HG03460 (cell line): Measurements from ENCODE around the gene COL20A1.
"Not testable (repeated sequence)": the region's sequence is repeated elsewhere in the genome, so short reads cannot be mapped to it uniquely, and the experiment has no call there.

Experiments used
- ATAC-seq: cut with Tn5 transposase; IDR thresholded peaks from one replicate; pipeline ENCODE4 v1.9.1; 2021; ENCODE audit not compliant: unreplicated experiment

COL20A1 gene

DNA sequence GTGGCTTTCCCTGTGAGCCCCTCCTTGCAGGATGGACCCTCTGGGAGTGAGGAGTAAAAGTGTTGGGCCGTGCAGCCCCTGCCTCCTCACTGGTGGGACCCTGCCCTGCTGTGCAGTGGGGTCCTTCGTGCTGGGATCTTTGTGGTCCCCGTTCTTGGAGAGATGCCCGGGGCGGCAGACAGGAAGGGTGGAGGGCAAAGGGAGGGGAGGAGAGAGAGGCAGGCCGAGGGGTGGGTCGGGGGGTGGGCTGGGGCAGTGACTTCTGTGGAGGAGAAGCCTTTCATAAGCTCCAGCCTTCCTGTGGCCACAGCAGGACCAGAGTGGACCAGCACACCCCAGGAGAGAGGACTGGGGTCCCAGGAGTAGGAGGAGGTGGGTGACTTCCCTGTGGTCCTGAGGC, at the start of gene COL20A1:
Gene COL20A1 (plus strand): TSS at position 283 of the 400 bp plus-strand sequence. CDS start 1,922 bp downstream, outside the sequence.
- ATAC-seq, result no peak

DNA sequence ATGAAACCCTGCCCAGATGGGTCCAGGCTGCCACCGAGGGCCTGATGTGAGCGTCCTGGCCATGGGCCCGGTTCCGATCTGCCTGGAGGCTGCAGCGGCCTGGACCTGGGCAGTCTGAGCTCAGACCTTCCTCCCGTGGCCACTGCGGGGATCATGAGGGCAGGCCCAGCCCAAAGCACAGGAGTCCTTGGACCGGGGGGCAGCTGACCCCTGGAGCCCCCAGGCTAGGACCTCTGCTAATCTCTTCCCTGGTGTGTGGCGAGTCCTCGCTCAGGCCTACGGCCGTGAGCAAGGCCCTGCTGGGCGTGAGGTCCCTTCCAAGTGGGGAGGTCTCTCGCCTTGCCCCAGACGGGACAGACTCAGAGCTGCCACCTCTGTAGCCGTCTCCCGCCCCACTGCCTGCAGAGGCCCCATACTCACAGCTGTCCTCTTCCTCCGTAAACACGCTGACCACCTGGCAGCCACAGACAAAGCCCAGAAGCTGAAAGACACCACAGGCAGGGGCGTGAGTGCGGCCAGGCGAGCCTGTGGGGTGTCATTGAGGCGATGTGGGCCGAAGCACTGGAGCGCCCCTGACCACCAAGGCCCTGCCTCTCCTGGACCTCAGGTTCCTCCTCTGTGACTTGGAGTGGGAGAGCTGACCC, 49.3 kb upstream of the COL20A1 start:
- ATAC-seq, result no peak

DNA sequence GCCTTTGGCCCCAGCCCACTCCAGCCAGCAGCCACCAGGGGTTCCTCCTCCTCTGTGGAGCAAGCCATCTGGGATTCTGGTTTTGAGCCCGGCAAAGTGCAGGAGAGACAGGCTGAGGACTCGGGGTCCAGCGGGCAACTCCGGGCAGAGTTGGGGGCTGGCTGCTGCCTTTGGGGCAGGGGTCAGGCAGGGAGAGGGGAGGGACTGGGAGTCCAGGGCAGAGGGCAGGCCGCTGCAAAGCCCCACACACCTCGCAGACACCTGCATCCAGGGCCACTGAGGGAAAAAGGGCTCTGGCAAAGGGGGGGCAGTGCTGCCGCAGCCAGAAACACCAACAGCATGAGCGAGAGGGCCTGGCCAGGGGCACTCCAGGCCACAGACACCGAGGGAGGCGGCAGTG, 48.5 kb upstream of the COL20A1 start:
- no peak for ATAC-seq

DNA sequence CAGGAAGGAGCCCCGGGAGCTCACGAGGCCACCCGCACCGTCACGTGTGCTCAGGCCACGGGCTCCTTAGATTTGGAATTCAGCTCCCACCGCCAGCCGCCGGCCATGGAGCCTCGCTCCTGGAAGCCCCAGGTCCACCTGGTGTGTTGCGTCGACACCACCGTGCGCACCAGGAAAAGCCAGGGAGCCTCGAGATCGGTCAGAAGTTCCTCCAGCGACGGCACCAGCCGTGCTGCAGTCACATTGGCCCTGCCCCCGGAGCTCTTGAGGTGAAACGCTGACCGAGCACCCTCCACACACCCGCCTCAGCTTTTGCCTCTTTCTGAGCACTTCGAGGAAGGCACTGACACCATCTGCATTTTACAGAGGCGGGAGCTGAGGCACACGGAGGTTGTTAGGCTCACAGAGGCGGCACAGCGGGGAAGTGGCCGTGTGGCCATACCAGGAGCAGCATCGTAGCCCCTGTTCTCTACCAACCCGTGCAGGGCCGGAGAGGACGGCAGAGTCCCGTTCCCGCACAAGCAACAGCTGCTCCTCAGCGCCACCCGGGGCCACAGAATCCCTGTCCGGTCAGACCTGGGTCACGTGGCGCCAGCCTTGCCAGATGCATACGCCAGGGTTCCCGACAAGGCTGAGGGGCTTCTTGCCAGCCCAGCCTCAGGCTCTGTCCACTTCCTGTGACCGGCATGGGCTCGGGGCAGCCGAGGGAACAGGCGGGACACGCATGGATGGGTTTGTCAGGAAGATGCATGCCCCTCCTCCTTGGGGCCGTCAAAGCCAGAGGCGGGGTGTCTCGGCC, 46.3 kb upstream of the COL20A1 start:
- ATAC-seq, result no peak

DNA sequence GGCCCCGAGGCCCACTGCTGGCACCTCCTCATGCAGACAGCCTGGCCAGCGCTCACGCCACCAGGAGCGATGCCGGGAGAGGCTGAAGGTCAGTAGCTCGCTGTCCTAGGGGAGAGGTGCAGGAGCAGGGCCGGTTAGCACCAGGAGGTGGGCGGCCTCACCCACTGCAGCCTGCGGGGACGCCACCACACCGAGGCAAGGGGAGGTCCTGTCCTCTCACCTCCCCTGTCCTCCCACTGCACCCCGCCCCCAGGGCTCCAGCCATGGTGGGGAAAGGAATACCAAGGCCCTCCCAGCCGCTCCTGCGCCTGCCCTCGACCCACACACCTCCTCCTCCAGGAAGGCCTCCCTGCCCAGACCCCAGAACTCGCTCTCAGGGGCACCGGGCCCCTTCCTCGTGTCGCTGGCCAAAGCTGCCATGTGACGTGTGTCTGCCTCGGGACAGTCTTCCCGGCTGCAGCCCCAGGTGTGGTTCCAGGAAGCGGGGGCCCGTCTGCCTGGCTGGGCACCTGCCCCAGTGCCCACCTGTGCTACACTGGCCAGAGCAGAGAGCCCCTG, 45.2 kb upstream of the COL20A1 start:
- ATAC-seq, result no peak

DNA sequence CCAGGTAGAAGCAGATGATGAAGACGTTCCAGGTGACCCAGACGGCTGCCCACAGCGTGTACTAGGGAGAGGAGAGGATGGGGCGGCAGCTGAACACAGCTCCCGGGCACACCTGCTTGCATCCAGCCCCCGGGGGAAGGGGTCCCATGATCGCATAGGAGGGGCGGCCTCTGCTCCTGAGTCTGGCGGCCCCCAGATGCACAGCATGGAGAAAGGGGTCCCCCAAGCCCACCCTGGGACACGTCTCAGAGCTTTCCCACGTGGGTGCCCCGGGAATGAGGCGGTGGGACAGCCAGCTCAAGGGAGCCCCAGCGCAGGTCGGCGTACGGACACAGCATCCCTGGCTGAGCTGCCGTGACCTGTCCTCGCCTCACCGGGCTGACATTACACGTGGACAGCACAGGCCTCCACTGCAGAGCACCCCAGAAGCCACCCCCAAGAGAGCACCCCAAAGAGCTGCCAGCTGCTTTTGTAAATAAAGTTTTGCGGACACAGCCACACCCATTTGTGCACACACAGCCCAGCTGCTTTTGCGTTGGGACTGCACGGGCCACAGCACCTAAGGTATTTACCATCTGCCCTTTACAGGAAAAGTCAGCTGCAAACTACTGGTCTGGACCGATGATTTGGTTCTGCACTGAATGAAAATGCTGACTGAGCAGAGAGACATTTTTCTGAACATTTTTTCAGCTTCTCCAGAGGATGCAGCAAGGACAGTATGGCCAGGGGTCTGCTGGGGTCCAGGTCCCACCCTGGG, 44.0 kb upstream of the COL20A1 start:
- ATAC-seq, result no peak

DNA sequence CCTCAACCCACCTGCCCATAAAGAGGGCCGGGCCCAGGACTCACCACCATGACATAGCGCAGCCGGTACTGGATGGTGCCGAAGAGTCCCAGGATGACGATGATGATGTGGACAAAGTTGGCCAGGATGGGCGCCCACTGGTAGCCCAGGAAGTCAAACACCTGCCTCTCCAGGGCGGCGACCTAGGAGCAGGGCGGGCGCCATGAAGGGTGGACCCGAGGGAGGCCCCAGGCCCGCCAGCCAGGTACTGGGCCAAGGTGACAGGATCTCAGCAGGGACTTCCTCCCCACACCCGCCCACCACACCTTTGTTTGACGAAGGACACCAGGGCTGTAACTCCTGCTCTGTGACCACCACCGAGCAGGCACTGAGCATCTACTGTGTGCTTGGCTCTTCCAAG, 43.1 kb upstream of the COL20A1 start:
- ATAC-seq, result no peak

DNA sequence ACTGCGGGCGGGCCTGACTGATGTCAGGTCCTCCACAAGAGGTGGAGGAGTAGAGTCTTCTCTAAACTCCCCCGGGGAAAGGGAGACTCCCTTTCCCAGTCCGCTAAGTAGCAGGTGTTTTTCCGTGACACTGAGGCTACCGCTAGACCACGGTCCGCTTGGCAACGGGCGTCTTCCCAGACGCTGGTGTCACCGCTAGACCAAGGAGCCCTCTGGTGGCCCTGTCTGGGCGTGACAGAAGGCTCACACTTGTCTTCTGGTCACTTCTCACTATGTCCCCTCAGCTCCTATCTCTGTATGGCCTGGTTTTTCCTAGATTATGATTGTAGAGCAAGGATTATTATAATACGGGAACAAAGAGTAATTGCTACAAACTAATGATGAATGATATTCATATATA, 41.6 kb upstream of the COL20A1 start:
- not testable (repeated sequence) for ATAC-seq

DNA sequence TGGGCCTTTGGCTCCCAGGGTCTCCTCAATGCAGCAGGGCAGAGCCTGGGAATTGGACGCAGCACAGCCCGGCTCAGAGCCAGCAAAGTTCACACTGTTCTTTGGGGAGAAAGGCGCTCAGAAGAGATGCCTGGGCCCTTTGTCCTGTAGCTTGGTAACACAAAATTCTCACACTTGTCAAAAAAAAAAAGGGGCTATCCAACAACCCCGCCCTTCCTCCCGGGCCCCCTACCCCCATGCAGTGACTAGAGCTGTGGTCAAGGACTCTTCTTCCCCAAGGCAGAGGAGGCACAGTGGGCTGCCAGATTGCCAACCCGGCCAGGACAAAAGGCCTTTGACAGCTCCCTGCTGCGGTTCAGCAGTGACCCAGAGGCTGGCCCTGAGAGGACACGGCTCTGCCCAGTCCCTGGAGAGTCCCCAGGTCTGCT, 40.7 kb upstream of the COL20A1 start:
- ATAC-seq, result no peak

DNA sequence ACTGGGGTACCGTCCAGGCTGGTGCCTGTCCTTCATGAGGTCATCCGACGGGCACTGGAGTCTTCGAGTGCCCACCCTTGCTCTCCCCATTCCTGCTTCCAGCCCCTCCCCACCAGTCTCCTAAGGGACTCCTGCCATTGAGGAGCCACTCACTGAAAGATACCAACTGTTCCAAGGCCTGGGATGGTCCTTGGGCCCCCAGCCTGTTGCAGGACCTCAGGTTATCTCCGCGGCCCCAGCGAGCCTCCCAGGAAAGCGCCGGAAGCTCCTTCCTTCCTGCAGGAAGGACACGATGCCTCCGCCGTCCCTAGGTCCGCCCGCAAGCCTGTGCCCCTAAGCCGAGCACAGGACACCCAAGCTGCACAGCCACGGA, 39.9 kb upstream of the COL20A1 start:
- no peak for ATAC-seq

DNA sequence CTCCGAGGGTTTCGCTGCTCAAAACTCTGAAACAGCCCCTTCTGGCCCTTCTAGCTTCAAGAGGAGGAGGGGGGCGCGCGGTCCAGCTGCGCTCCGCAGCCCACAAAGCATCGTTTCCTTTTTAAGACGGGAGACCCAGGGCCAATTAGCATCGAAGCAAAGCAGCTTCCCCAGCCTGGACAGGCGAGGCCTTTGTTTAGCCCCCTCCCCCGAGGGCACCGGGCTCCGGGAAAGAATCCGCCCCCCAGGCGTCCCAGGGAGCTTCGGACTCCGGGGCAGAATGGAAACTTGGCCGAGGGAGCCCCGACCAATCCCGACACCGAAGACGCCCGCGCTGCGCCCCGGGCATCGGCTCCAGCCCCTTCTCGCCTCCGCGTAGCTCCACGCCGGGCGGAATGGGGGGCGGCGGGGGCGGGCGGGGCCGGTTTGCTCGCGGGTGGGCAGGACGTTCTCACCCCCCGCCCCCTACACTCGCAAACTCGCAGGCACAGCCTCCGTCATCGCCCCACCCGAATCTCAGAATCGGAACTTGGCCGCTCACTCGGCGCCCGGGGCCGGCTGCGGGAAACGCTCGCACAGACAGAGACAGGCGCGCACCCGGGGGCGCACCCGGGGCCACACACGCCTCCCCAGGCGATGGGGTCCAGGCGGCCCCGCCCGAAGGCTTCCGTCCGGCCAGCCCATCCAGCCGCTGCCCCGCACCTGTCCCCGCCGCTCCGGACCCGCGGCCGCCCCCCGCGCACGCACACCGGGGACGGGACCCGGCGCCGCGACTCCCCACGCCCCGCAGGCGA, 39.4 kb upstream of the COL20A1 start:
- ATAC-seq, result no peak

DNA sequence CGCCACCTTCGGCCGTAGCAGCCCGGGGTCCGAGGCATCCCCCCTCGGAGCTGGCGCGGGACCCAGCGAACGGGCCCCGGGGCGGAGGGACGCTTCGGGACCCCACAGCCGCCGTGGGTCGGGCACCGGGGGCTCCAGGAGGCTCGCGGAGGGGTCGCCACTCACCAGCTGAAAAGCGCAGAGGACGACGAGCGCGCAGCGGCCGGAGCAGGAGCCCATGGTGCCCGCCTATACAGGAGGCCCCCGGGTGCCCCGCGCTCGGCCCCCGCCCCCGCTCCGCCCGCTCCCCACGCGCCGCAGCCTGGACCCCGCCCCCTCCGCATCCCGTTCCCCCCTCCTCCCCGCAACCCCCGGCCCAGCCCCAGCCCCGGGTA, 38.8 kb upstream of the COL20A1 start, which contains the start of gene NKAIN4:
Gene NKAIN4 (minus strand): TSS at position 232 of the 374 bp plus-strand sequence. CDS start 13 bp downstream, at position 219.
- no peak for ATAC-seq

DNA sequence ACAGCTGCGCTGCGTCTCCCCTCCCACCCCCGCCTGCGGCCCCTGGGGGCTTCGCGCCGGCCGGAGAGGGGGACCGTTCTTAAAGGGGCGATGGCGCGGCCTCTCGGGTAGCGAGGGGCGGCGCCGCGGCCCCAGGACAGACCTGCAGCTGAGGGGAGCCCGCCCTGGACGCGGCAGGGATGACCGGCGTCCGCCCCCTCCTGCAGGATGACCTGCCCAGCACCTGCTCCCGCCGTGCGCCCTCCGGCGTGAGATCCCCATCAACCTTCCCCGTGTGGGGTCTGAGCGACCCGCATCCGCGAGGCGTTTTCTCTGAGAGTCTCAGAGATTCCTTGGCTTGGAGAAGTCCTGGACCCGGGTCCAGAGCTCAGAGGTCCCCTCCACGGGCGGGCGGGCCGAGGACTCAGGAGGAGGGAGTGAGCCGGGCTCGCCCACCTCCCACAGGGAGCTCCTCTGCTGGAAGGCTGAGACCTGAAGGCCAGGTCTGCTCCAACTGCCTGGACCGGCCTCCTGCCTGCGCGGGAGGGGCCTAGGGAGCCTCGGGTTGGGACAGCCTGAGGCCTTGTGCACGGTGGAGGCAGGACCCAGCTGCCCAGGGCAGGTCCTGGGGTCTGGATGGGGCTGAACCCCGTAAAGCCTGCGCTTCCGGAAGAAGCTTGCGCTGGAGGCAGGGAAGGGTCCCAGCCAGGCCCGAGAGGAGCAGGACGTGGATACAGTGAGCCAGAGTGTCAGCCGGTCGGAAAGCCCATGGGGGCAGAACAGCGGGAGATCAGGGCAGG, 38.2 kb upstream of the COL20A1 start:
- no peak for ATAC-seq

DNA sequence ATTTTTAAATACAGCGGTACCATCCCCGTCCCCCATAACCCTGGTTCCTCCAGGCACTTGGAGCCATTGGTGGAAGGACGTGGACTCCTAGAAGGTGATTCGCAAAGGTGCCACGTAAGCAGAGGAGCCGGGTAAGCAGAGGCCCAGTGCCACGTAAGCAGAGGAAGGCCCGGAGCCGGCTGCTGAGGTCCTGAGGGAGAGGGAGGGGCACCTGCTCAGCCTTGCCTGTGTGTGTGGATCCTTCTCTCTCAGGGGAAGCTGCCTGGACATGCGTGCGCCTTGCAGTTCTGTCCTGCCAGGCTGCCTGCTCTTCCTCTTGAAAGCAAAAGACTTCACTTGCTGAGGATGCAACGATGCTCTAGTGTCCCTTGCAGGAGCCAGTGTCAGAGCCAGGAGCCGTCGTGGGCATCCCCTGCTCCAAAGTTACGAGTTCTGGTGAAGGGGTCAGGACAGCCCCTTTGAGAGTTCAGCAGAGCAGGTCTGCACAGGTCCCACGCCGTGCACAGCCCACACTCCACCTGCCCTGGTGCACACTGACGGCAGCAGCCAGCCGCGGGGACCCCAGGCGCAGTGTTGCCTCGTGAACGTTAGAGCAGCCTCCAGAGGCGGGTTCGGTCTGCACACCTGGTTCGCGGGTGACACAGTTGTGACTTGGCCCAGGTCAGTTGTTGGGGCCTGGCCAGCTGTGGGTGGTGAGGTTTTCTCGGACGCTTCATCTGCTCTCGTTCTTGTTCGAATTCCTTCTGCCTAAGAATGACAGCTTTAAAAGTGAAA, 36.9 kb upstream of the COL20A1 start:
- ATAC-seq, result no peak

DNA sequence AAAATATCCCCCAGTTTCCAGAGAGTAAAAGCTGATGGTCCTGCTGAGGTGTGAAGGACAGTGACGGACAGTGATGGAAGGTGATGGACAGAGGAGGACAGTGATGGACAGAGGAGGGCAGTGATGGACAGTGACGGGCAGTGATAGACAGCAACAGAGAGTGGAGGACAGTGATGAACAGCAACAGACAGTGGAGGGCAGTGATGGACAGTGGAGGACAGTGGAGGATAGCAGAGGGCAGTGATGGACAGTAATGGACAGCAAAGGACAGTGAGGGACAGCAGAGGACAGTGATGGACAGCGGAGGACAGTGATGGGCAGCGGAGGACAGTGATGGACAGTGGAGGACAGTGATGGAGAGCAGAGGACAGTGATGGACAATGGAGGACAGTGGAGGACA, 36.0 kb upstream of the COL20A1 start:
- ATAC-seq, result no peak

DNA sequence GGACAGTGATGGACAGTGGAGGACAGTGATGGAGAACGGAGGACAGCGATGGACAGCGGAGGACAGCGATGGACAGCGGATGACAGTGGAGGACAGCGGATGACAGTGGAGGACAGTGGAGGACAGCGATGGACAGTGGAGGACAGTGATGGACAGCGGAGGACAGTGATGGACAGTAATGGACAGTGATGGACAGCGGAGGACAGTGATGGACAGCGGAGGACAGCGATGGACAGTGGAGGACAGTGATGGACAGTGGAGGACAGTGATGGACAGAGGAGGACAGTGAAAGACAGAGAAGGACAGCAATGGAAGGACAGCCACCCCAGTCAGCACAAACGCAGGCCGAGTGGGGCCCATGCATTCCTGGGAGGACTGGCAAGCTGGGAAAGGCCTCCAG, 35.4 kb upstream of the COL20A1 start:
- ATAC-seq, result no peak

DNA sequence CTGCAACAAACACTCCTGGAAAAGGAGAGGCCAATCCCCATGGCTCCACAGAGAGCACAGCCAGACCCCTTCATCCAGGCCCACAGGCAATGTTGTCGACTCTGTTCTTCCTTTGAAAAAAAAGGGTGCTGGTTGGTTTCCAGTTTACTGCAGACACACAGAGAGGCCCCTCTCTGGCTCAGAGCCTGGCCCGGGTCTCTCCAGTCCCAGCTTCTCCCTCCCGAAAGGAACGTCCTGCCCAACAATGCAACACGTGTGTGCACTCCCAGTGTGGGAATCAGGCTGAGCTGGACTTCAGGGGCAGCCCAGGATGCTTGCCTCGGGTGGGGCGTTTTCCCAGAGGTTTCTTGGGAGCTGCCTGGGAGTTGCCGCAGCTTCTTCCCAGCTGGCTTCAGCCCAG, 34.2 kb upstream of the COL20A1 start:
- ATAC-seq, result no peak

DNA sequence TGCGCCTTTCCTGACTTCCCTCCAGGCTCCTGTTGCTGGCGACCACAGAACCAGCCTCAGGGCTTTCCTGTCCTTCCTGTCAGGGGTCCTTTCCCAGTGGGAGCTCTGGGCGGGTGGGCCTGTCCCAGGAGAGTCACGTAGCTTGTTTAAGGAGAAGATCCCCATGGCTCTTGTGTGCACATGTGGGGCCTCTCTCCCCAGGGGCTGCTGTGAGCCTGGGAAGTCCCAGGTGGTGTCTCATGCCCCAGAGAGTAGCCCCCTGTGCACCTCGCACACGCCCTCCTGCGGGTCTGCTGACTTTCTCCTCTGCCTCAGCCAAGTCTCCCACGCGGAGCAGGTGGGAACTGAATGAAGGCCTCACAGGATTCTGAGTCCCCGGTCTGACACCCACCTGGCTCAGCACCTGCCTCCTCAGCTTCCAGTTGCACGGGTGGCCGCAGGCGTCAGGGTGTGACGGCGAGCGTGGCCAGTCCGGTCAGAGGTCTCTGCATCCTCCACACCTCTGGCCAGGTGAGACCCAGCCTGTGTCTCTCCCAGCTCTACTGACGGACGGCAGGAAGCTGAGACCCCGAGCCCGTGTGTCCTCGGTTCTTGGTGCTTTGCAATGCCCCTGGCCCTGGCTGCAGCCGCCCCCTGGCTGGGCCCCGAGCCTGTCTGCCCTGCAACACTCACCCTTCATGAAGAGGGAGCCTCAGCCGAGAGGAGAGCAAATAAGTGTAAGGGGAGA, 33.1 kb upstream of the COL20A1 start:
- ATAC-seq, result no peak

DNA sequence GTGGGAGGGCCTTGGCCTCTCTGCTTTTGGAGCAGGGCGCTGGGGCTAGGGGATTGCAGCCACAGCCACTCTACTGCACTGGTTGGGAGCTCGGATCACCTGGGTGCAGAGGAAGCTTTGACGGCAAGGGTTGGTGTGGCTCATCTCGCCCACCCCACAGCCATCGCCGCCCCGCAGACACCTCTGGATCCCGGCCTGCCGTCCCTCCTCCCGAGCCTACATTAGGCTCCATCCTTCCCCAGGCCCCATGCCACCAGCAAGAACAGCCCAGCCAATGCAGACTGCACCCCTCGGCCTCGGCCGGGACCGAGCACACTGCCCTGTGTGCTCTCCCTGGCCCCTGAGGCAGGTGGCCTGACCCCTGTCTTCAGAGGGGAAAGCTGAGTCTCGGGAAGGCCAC, 32.5 kb upstream of the COL20A1 start:
- ATAC-seq, result no peak
